Hepatocyte (in vitro differentiated cells): ENCODE data around the gene INTS6.

Source experiments
- CTCF ChIP-seq: fragments of 200-600 bp; sonication (generic); IDR thresholded peaks from 2 replicates; pipeline ENCODE4 v1.5.1; 2016; ENCODE audit warnings: antibody characterized with exemption, mild to moderate bottlenecking; ENCODE audit not compliant: poor library complexity
- EZH2phosphoT487 ChIP-seq: fragments of 200-600 bp; sonication (generic); IDR thresholded peaks from one replicate; pipeline ENCODE4 v1.6.1; 2018; ENCODE audit warnings: antibody characterized with exemption, mild to moderate bottlenecking, low read depth, moderate library complexity; ENCODE audit not compliant: unreplicated experiment, severe bottlenecking

DNA sequence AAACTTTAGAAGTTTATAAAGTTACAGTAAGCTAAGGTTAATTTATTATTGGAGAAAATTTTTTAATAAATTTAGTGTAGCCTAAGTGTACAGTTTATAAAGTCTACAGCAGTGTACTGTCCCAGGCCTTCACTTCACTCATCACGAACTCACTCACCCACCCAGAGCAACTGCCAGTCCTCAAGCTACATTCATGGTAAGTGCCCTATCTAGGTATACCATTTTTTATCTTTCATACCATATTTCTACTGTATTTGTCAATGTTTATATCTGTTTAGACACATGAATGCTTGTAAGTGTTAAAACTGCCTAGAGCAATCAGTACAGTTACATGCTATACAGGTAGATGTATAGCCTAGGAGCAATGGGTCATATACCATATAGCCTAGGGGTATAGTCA lies 12.5 kb downstream of the INTS6 start:
- no peak for TF ChIP-seq CTCF
- no peak for TF ChIP-seq EZH2phosphoT487
